Endodermal cell (in vitro differentiated cells): ENCODE measurements around the gene SCN2B. TPM values are rescaled to one million over a fixed set of nuclear protein-coding genes. Genes with fewer than 3 reads are reported as not detected.

Experiments
- DNase-seq: peaks from one replicate; pipeline ENCODE4 v3.0.0-alpha.2; 2017
- H3K27ac ChIP-seq: 2 replicates; pipeline ENCODE4 v1.5.1; 2013; ENCODE audit warnings: mild to moderate bottlenecking, low read depth, low read length, moderate library complexity
- H3K27me3 ChIP-seq: 2 replicates; pipeline ENCODE4 v1.6.1; 2013; ENCODE audit warnings: mild to moderate bottlenecking, low read length, moderate library complexity; ENCODE audit not compliant: insufficient read depth, control insufficient read depth, poor library complexity, severe bottlenecking
- H3K36me3 ChIP-seq: 2 replicates; pipeline ENCODE4 v1.7.0; 2013; ENCODE audit warnings: mild to moderate bottlenecking, low read length, moderate library complexity; ENCODE audit not compliant: control insufficient read depth, insufficient read depth
- H3K4me1 ChIP-seq: one replicate; pipeline ENCODE4 v1.7.0; 2013; ENCODE audit warnings: low read length; ENCODE audit not compliant: control insufficient read depth, insufficient read depth
- H3K4me3 ChIP-seq: 2 replicates; pipeline ENCODE4 v1.5.1; 2013; ENCODE audit warnings: mild to moderate bottlenecking, low read length, moderate library complexity
- H3K9ac ChIP-seq: 2 replicates; pipeline ENCODE4 v1.6.1; 2013; ENCODE audit warnings: mild to moderate bottlenecking, low read length, moderate library complexity; ENCODE audit not compliant: poor library complexity, severe bottlenecking; ENCODE audit errors: extremely low read depth
- H3K9me3 ChIP-seq: 2 replicates; pipeline ENCODE4 v1.6.1; 2013; ENCODE audit warnings: mild to moderate bottlenecking, low read length, moderate library complexity; ENCODE audit not compliant: control insufficient read depth
- H3K27ac Mint-ChIP-seq: 2 replicates; pipeline ENCODE4 v1.8.0; 2020; ENCODE audit warnings: mixed read lengths
- H3K27me3 Mint-ChIP-seq: 2 replicates; pipeline ENCODE4 v1.8.0; 2021; ENCODE audit warnings: mild to moderate bottlenecking, mixed read lengths; ENCODE audit not compliant: insufficient read depth
- H3K36me3 Mint-ChIP-seq: 2 replicates; pipeline ENCODE4 v1.8.0; 2020; ENCODE audit warnings: low read depth, mixed read lengths
- H3K4me1 Mint-ChIP-seq: 2 replicates; pipeline ENCODE4 v1.8.0; 2020; ENCODE audit warnings: mixed read lengths
- H3K4me3 Mint-ChIP-seq: 2 replicates; pipeline ENCODE4 v1.8.0; 2020; ENCODE audit warnings: mild to moderate bottlenecking, moderate library complexity, mixed read lengths
- H3K9me3 Mint-ChIP-seq: 2 replicates; pipeline ENCODE4 v1.8.0; 2020; ENCODE audit warnings: mild to moderate bottlenecking, mixed read lengths
- WGBS, 2 experiments: methylation state at CpG; one replicate each; pipeline versions ENCODE4 v1.1.5 to v1.1.7; 2013; ENCODE audit warnings: missing lambda C conversion rate in 2 of 2, mixed read lengths in 1 of 2; ENCODE audit not compliant: insufficient coverage in 1 of 2, insufficient read length in 1 of 2; 5-methylcytosine and 5-hydroxymethylcytosine counted together
- total RNA-seq, 2 donors: library from RNA; stranded (reverse); fragmentation: NEBNext Ultra II Directional in 1 of 2; extraction: Animal tissue kit (Norgen Biotek cat#: 25700) in 1 of 2; gene quantifications; 2 replicates in 1 of 2; 3 replicates in 1 of 2; pipeline ENCODE4 v1.2.1, GENCODE V29; 2021
- TF ChIP-seq, protein P1 (sequence below): fragments of 200-600 bp; sonication (generic); conservative IDR thresholded peaks from 2 replicates; pipeline ENCODE4 v1.5.0; 2021; ENCODE audit warnings: antibody characterized with exemption, mild to moderate bottlenecking

SCN2B gene
- total RNA-seq, 2 donors from 2014 or later, result 0.11 to 0.20 TPM

DNA sequence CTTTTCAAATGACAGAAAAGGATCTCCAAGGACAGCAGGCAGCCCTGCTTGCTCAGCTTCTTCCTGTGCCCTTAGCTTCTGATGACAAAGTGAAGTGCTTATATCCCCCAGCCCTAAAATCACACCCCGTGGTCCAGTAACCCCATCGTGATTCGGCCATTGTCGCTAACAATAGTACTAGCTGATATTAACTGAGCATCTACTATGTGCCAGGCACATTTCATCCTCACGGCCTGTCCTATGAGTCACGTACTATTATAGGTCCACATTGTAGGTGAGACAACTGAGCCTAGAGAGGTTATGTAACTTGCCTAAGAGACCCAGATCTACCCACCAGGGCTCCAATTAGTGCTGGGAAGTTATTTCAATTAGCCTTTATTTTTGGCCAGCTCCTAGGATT, 29.9 kb downstream of the SCN2B start:
- Histone ChIP-seq H3K36me3 (no peaks in the 10 kb centered on the region), H3K27ac (no peak overlapping the region), H3K4me3 (no peak overlapping the region), H3K9ac (no peak overlapping the region), H3K9me3 (no peaks in the 10 kb centered on the region), H3K27me3 (peaks cover 84% of the 10 kb centered on the region), H3K4me1 (no peaks in the 10 kb centered on the region)
- no peak overlapping the region for H3K27ac Mint-ChIP-seq
- peaks cover 8% of the 10 kb centered on the region for H3K4me1 Mint-ChIP-seq
- no peaks in the 10 kb centered on the region for H3K9me3 Mint-ChIP-seq
- H3K4me3 Mint-ChIP-seq, result peak overlapping the region; percentile 63
- H3K36me3 Mint-ChIP-seq, result no peaks in the 10 kb centered on the region
- no peak for DNase-seq
- TF ChIP-seq, protein P1, sequence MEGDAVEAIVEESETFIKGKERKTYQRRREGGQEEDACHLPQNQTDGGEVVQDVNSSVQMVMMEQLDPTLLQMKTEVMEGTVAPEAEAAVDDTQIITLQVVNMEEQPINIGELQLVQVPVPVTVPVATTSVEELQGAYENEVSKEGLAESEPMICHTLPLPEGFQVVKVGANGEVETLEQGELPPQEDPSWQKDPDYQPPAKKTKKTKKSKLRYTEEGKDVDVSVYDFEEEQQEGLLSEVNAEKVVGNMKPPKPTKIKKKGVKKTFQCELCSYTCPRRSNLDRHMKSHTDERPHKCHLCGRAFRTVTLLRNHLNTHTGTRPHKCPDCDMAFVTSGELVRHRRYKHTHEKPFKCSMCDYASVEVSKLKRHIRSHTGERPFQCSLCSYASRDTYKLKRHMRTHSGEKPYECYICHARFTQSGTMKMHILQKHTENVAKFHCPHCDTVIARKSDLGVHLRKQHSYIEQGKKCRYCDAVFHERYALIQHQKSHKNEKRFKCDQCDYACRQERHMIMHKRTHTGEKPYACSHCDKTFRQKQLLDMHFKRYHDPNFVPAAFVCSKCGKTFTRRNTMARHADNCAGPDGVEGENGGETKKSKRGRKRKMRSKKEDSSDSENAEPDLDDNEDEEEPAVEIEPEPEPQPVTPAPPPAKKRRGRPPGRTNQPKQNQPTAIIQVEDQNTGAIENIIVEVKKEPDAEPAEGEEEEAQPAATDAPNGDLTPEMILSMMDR, result no peak
- WGBS, 2 experiments, result 81 to 92% methylated on average over 6 of the region's 6 CpGs
- peaks cover 92% of the 10 kb centered on the region for H3K27me3 Mint-ChIP-seq

DNA sequence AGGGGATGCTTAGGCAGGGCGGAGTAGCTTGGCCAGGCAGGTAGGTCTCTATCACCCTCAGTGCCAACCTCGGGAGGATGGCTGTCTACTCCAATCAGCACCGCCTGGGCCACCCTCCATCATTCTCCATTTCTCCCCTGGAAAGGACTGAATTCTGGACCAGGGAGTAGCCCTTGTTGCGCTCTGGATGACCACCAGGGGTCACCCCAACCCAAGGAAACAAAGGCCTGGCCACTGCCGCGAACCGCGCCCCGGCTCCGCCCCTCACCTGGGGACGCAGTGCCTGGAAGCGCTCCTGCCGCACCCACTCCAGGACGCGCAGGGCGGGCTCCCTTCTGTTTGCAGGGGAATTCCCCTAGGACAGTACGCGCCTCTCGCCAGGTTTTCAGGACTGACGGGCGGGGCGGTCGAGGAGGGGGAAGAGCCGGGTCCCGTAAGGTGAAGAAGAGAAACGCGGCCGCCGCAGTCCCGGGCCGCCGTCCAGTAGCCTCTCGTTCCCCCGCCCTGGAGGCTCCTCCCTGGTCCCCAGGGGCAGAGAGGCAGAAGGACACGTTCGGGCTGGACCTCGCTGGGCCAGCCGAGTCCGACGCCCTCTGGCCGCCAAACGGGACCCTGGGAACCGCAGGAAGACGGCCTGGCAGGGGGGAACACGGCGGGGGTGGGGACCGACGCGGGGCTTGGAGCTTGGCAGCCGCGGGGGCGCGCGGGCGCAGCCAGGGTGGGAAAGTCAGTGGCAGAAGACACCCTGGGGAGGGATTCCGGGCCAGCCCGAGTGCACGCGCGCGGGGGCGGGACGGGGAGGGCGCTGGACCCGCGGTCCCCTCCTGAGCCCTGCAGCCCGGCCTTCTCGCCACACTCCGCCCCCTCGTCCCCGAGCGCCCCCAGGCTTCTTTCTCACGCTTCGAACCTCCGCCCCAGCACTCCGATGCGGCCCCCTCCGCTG, 30.9 kb downstream of the SCN2B start:
- no peaks in the 10 kb centered on the region for H3K4me1 ChIP-seq
- TF ChIP-seq, protein P1, result peak; percentile 95
- H3K27ac ChIP-seq, result no peak overlapping the region
- peaks cover 8% of the 10 kb centered on the region for H3K4me1 Mint-ChIP-seq
- peaks cover 90% of the 10 kb centered on the region for H3K27me3 Mint-ChIP-seq
- no peaks in the 10 kb centered on the region for H3K9me3 ChIP-seq
- H3K4me3 Mint-ChIP-seq, result peak overlapping the region; percentile 63
- no peaks in the 10 kb centered on the region for H3K9me3 Mint-ChIP-seq
- peaks cover 79% of the 10 kb centered on the region for H3K27me3 ChIP-seq
- peak; percentile 97 for DNase-seq
- H3K9ac ChIP-seq, result no peak overlapping the region
- H3K27ac Mint-ChIP-seq, result no peak overlapping the region
- H3K36me3 ChIP-seq, result no peaks in the 10 kb centered on the region
- no peaks in the 10 kb centered on the region for H3K36me3 Mint-ChIP-seq
- H3K4me3 ChIP-seq, result peak overlapping the region; percentile 79
- WGBS, 2 experiments, result 0 to 1% methylated on average over 12 to 78 of the region's 78 CpGs

DNA sequence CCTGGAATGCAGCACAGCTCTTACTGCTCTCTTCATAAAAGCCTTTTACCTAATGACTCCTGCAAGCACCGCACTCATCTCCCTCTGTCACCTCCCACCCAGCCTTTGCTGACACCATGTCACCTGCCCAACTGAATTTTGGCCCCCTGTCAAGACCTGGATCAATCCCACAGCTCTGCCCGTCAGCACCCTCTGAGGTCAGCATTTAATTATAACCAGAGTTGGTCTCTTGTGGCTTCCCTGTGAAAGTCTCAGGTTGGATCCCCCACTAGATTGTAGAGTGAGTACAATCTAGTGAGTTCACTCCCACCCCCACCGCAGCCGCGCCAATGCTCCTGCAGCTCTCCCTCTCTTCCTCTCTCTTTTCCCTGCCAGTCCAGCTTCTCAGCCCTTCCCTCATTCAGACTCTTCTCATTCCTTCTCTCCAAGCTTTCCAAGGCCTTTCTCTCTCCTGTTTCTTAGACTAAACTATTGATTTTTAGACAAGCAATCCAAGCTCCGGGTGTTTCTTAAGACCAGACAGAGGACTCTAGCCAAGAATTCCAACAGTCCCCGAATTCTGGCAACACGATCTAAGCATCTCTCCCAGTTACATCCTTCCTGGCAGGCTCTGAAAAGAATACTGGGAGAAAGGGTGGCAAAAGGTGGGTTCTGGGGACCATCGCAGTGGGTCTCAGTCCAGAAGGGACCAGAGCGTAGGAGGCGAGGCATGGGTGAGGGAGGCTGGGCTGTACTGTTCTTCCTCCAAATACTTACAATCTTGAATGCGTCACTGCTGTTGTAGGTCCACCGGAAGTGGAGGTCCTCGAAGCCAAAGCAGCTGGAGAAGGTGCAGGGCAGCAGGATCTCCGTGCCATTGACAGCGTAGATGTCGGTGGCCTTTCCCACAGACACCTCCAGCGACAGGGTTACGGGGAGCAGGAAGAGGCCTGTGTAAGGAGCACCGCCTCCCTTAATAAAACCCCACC, 31.9 kb downstream of the SCN2B start:
- Mint-ChIP-seq H3K4me3 (no peak overlapping the region), H3K4me1 (peaks cover 8% of the 10 kb centered on the region), H3K36me3 (no peaks in the 10 kb centered on the region), H3K27me3 (peaks cover 87% of the 10 kb centered on the region), H3K27ac (no peak overlapping the region), H3K9me3 (no peaks in the 10 kb centered on the region)
- no peak overlapping the region for H3K4me3 ChIP-seq
- H3K27ac ChIP-seq, result no peak overlapping the region
- DNase-seq, result no peak
- no peaks in the 10 kb centered on the region for H3K4me1 ChIP-seq
- peaks cover 73% of the 10 kb centered on the region for H3K27me3 ChIP-seq
- H3K9me3 ChIP-seq, result no peaks in the 10 kb centered on the region
- H3K9ac ChIP-seq, result no peak overlapping the region
- 77 to 82% methylated on average over 16 to 20 of the region's 20 CpGs for WGBS, 2 experiments
- TF ChIP-seq, protein P1, result no peak
- H3K36me3 ChIP-seq, result no peaks in the 10 kb centered on the region
